M059J (cell line): Measurements from ENCODE around the gene WDR45. TPM values are rescaled to one million over a fixed set of nuclear protein-coding genes. Genes with fewer than 3 reads are reported as not detected.

Experiments
- DNase-seq: peaks from one replicate; pipeline ENCODE4 v3.0.0-alpha.2; 2012; ENCODE audit warnings: low read depth
- total RNA-seq: library from RNA; depleted of rRNA; stranded (reverse); fragments of >200 nt; shearing (Covaris generic); gene quantifications from 2 replicates; pipeline ENCODE4 v1.2.3, GENCODE V29; 2014; rRNA removed

Gene WDR45
- total RNA-seq, 1 experiment from 2014 or later, result 45.2 TPM

DNA sequence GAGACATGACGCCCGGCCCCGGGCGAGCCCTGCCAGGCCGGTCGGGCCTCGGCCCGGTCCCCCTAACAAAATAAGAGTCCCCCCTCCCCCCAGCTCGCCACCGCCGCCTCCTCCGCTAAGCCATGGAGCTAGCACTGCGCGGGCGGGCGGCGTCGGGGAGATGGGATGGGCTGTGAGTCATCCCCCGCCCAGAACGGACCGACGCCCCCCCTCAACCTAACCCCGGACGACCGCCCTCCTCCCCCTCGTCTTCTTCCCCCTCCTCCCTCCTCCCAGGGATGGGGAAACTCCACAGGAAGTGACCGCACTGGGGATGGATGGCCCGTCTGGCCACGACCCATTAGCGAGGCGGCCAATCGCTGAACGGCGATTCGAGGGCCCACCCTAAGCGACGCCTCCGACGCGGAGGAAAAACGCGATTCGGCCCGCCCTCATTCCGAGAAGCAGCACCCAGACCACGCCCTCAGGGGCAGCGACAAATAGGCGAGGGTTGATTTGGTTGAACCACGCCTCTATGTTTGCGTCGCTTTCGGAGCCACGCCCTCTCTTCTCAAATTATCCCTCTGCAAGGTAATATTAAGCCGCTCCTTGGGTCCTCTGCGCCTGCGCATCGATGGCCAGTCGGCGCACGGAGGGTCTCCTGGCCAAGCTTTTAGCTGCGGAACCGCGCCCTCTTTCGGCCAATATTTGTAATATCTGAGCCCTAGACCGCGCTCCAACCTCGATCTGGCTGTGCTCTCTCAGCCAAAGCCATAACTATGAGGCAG is 36.3 kb downstream of the WDR45 start, which contains the start of gene TFE3:
TFE3 (minus strand) TSS at position 138 of the 767 bp plus-strand sequence; CDS start at position 7, 131 bp downstream.
- DNase-seq, result peak; percentile 99

DNA sequence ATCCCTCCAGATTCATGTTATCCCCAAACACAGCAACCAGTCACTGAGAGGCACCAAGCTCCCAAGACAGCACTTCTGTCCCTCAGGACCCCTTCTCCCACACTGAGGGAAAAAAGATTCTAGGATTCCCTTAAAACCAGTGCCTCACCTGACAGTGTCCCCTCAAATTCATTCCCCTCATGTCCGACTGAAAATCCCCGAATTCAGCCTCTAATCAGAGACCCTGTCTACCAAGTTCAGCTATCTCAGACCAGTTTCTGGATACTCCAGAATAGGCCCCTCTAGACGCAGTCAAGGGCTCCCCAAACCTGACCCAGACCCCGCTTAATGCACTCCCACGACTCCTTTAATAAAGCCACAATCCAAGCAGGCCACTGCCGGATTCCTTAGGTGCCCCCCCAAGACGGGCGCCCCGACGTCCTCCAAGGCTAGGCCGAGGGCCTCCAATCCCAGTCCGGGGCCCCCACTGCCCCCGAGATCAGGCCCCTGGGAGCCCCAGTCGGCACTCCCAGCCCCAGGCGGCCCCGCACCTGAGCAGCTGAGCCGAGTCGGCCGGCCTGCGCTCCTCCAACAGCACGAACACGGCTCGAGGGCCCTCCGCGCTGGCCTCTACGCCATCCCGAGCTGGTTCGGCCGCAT is 37.0 kb downstream of the WDR45 start:
- peak; percentile 26 for DNase-seq

DNA sequence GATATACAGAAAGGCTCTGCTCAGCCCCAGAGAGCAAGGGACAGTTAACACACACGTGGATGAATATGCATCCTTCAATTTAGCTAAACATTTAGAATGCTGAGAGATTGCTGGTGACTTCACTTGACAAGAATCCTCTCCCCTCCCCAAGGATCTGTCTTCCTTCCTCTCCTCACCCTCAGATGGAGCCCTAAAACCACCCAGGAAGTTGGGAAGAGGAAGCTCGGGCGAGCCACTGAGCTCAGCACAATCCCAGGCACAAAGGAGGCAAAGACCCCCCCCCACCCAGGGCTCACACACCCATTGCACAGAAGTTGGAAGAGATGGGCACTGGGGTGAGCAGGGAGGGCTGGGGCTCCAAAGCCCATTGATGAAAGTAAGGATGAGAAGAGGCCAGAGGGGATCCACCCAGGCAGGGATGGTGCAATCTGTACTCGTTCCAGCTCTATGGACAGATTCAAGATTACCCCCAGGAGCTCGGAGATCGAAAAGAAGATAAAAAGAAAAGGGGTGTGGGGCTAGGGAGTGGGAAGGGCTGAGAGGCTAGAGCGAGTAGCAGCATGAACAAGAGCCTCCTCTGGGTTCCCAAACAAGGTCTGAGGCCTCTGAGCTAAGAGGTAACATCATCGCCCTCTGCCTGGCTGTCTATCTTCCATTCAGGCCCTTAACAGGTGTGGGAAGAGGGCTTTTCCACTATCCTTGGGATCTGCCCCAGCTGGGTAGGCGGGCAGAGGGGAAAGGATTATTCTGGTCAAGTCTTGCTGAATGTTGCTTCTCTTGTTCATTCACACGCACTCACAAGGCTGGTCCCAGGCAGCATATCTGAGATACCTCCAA is 37.7 kb downstream of the WDR45 start:
- peak; percentile 83 for DNase-seq

DNA sequence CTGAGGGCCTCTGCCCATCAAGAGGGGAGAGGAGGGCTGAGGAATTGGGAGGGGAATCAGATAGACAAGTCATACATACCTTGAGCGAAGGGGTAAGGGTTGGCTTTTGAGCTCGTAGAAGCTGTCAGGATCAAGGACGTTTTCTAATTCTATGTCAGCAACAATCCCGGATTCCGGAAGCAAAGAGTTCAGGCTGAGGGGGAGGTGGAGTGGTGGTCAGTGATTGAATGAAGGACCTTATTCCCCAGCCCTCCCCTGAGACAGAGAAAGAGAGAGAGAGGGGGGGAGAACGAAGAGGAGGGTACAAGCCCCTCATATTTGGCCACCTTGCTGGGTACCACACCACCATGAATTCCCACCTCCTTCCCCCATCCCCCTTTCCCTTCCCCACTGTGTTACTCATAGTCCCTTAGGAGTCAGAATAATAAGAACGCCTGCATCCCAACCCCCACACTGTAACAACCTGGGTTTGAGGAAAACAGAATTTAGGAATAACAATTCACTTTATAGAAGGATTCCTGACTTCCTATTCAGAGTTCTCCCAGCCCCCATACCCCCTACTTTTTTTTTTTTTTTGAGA is 39.2 kb downstream of the WDR45 start:
- DNase-seq, result peak; percentile 54

DNA sequence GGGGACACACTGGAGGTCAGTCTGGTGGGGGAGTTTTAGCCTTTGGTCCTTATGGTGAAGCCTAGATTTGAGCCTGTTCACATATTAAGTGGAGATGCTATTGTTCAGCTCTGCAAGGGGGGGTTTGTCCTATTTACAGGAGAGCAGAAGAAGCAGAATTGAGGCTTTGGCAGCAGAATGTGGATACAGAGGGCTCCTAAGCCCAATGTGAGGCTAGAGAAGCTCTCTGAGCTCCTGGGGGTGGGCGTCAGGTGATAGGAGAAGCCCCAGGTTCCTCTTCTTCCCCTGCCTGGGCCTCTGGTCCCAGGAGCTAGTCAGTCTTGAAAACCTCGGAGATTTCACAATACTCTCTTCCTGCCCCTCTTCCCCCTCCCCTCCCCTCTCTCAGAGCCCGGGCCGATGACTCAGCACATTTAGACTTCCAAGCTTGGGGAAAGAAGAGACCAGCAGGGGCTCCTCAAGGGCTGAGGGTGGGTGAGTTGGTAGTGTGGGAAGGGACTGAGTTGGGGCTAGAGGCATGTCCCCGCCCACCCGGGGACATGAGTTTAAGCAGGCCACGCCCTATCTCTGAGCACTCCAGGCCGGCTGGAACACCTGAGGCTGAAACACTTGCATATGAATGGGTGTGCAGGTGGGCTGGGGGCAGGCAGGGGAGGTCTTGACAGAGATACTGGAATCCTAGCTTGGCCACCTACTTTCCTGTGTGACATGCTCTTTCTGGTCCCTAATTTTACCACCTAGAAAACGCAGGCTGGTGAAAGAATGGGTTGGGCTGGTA is 39.9 kb downstream of the WDR45 start:
- peak; percentile 97 for DNase-seq

DNA sequence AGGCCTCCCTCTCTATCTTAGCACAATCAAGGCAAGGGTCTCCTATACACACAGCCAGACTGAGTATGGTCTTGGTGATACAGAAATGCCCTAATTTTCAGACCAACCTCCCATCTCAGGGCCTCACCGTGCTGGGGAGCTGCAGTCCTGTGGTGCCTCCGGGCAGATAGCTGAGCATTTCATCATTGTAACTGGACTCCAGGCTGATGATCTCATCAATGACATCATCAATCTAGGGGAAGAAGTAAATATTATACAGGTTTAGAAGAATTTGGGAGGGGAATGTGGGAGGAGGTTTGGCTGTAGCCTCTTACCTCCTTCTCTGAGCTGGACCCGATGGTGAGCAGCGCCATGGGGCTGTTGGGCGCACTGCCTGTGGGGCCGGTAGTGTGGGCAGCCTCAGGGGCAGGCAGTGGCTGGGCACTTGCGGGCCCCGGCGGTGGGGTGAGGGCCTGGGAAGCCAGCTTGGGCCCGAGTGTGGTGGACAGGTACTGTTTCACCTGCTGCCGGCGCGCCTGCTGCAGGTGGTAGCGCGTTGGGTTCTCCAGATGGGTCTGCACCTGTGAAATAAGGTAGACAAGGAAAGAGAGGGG is 41.7 kb downstream of the WDR45 start:
- DNase-seq, result peak; percentile 51

DNA sequence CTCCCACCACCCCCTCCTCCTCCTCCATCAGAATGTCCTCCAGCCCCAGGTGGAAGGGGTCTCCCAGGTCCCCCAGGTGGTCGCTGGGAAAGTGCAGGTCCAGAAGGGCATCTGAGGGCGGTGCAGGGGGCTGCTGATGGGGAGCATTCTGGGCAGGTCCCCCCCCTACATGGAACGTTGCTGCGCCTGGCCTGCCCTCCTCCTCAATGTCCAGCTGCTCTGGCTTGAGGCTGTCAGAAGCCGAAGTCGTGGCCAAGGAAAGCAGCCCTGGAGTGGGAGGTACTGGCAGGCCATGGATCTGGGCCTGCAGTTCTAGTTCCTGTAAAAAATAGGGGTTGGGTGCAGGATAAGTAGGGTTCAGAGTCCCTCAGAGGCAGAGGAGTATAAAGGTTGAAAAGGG is 49.4 kb downstream of the WDR45 start:
- no peak for DNase-seq

DNA sequence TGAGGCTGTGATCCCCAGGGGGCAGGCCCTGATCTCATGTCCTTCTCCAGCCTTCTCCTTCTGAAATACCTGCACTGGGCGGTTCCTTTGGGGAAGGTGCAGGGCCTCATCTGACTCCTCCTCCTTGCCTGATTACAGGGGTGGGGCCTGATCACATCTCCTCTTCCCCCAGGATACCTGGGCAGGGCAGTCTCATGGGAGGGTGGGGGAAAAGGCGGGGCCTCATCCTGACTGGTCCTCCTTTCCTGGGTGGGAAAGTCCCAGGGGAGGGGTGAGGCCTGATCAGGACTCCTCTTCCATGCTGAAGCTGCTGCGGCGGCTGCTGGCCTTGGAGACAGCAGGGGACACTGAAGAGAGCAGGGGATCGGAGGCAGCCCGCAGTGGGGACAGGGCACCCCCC is 49.8 kb downstream of the WDR45 start:
- DNase-seq, result peak; percentile 15

Other genes starting within 250 kb of the WDR45 start
- gene PCSK1N, start 244.3 kb downstream of the WDR45 start, total RNA-seq, result 4.1 and 9.0 TPM in 2 replicates
- 77.6 and 90.8 TPM in 2 replicates for gene TIMM17B, start 182.1 kb downstream of the WDR45 start, total RNA-seq
- 44.6 and 53.9 TPM in 2 replicates for gene PQBP1, start 182.0 kb downstream of the WDR45 start, total RNA-seq
- 70.5 and 77.8 TPM in 2 replicates for gene SLC35A2, start 168.2 kb downstream of the WDR45 start, total RNA-seq
- 14.2 and 14.3 TPM in 2 replicates for gene PIM2, start 160.9 kb downstream of the WDR45 start, total RNA-seq
- 27.3 and 54.4 TPM in 2 replicates for gene OTUD5, start 122.3 kb downstream of the WDR45 start, total RNA-seq
- gene KCND1, start 108.0 kb downstream of the WDR45 start, total RNA-seq, result 0.76 and 1.7 TPM in 2 replicates
- 20.1 and 46.6 TPM in 2 replicates for gene GRIPAP1, start 77.6 kb downstream of the WDR45 start, total RNA-seq
- 40.9 and 71.6 TPM in 2 replicates for gene TFE3, start 36.5 kb downstream of the WDR45 start, total RNA-seq
- 0.07 and 1.1 TPM in 2 replicates for gene CCDC120, start 20.9 kb downstream of the WDR45 start, total RNA-seq
- 25.0 and 29.3 TPM in 2 replicates for gene PRAF2, start 5.9 kb downstream of the WDR45 start, total RNA-seq
- 35.9 and 49.1 TPM in 2 replicates for gene GPKOW, start 43.8 kb upstream of the WDR45 start, total RNA-seq
- 0.10 and 4.3 TPM in 2 replicates for gene MAGIX, start 82.9 kb upstream of the WDR45 start, total RNA-seq
- 147 and 217 TPM in 2 replicates for gene PLP2, start 92.0 kb upstream of the WDR45 start, total RNA-seq
- 5.8 and 14.9 TPM in 2 replicates for gene PRICKLE3, start 106.5 kb upstream of the WDR45 start, total RNA-seq
- gene SYP, start 120.3 kb upstream of the WDR45 start, total RNA-seq, result 0.25 and 0.54 TPM in 2 replicates
- gene CACNA1F, start 153.5 kb upstream of the WDR45 start, total RNA-seq, result not detected in 2 replicates
- 14.1 and 20.9 TPM in 2 replicates for gene CCDC22, start 155.6 kb upstream of the WDR45 start, total RNA-seq
- 0.07 TPM in 1 of 2 replicates, not detected in the other for gene FOXP3, start 184.8 kb upstream of the WDR45 start, total RNA-seq
- 2.8 and 5.6 TPM in 2 replicates for gene PPP1R3F, start 189.9 kb upstream of the WDR45 start, total RNA-seq
- gene GAGE10, start 223.8 kb upstream of the WDR45 start, total RNA-seq, result not detected in 2 replicates
- not detected in 2 replicates for gene GAGE12J, start 242.2 kb upstream of the WDR45 start, total RNA-seq